ENCODE results near the gene ARF3. TPM values are rescaled to one million over a fixed set of nuclear protein-coding genes. Genes with fewer than 3 reads are reported as not detected.

The ARF3 gene
- total and polyA plus RNA-seq, 2 of the 13 experiments (the other 11 are each of a cell fraction or from before 2014, with no cell fraction given), result 53.8 to 57.9 TPM

GRCh38 chr12:48969833-48970701 lies 12.8 kb upstream of the ARF3 start (continued):
- TF ChIP-seq, protein P1, sequence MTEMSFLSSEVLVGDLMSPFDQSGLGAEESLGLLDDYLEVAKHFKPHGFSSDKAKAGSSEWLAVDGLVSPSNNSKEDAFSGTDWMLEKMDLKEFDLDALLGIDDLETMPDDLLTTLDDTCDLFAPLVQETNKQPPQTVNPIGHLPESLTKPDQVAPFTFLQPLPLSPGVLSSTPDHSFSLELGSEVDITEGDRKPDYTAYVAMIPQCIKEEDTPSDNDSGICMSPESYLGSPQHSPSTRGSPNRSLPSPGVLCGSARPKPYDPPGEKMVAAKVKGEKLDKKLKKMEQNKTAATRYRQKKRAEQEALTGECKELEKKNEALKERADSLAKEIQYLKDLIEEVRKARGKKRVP (CRISPR knock-in tag; IDR thresholded peaks at IDR 0.05), result no peak
- TF ChIP-seq, protein P2, sequence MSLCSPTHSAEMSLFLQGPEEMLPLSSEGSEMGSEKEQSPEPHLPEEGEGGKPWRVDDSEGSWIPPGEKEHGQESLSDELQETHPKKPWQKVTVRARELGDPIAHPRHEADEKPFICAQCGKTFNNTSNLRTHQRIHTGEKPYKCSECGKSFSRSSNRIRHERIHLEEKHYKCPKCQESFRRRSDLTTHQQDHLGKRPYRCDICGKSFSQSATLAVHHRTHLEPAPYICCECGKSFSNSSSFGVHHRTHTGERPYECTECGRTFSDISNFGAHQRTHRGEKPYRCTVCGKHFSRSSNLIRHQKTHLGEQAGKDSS (CRISPR knock-in tag; IDR thresholded peaks at IDR 0.05; ENCODE audit: borderline replicate concordance, low read depth), result 0 out of 2 replicates have a peak, but pooled peaks have one; percentile 36
- TF ChIP-seq ZNF501 (CRISPR knock-in tag; IDR thresholded peaks at IDR 0.05), result peak; percentile 57; the same call in 1 of the 2 replicates
- 0 out of 2 replicates have a peak, but pooled peaks have one; percentile 33 for TF ChIP-seq ZNF563 (CRISPR knock-in tag; IDR thresholded peaks at IDR 0.05)
- peak; percentile 16; the same call in 1 of the 2 replicates for TF ChIP-seq SAP130 (CRISPR knock-in tag; IDR thresholded peaks at IDR 0.05; ENCODE audit: low read depth)
- TF ChIP-seq ZNF558 (CRISPR knock-in tag; IDR thresholded peaks at IDR 0.05; ENCODE audit: borderline replicate concordance), result no peak
- TF ChIP-seq HNRNPLL (IDR thresholded peaks at IDR 0.05; ENCODE audit: low read depth, low read length, poor library complexity, severe bottlenecking), result peak; percentile 89
- peak; percentile 57 for TF ChIP-seq SALL1 (CRISPR knock-in tag; IDR thresholded peaks at IDR 0.05)
- TF ChIP-seq KDM5B (CRISPR knock-in tag; IDR thresholded peaks at IDR 0.05; ENCODE audit: borderline replicate concordance), result peak; percentile 56; the same call in 1 of the 2 replicates
- 0 out of 2 replicates have a peak, but pooled peaks have one; percentile 73 for TF ChIP-seq ZFP82 (CRISPR knock-in tag; IDR thresholded peaks at IDR 0.05; ENCODE audit: borderline replicate concordance)
- peak; percentile 60; the same call in 1 of the 2 replicates for TF ChIP-seq EED (CRISPR knock-in tag; IDR thresholded peaks at IDR 0.05)
- 0 out of 2 replicates have a peak, but pooled peaks have one; percentile 54 for TF ChIP-seq ZNF816 (CRISPR knock-in tag; IDR thresholded peaks at IDR 0.05; ENCODE audit: borderline replicate concordance)
- TF ChIP-seq MLXIP (CRISPR knock-in tag; IDR thresholded peaks at IDR 0.05; ENCODE audit: borderline replicate concordance), result no peak
- TF ChIP-seq UBTF (CRISPR knock-in tag; IDR thresholded peaks at IDR 0.05), result peak; percentile 49; the same call in 1 of the 2 replicates
- TF ChIP-seq RNF2 (conservative IDR thresholded peaks at IDR 0.05; ENCODE audit: low read depth), result 0 out of 2 replicates have a peak, but pooled peaks have one; percentile 45
- TF ChIP-seq, protein P3, sequence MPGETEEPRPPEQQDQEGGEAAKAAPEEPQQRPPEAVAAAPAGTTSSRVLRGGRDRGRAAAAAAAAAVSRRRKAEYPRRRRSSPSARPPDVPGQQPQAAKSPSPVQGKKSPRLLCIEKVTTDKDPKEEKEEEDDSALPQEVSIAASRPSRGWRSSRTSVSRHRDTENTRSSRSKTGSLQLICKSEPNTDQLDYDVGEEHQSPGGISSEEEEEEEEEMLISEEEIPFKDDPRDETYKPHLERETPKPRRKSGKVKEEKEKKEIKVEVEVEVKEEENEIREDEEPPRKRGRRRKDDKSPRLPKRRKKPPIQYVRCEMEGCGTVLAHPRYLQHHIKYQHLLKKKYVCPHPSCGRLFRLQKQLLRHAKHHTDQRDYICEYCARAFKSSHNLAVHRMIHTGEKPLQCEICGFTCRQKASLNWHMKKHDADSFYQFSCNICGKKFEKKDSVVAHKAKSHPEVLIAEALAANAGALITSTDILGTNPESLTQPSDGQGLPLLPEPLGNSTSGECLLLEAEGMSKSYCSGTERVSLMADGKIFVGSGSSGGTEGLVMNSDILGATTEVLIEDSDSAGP (CRISPR knock-in tag; IDR thresholded peaks at IDR 0.05; ENCODE audit: borderline replicate concordance), result peak; percentile 27; the same call in 1 of the 2 replicates
- no peak for TF ChIP-seq CCDC6 (CRISPR knock-in tag; IDR thresholded peaks at IDR 0.05)

Measured in HepG2 (cell line).